ENCODE measurements around the gene SGMS1. TPM values are rescaled to one million over a fixed set of nuclear protein-coding genes. Genes with fewer than 3 reads are reported as not detected.

SGMS1 gene
- total and polyA plus RNA-seq, 11 donors = 6.9 to 40.6 (median 19.6) TPM

GRCh38 chr10:50470345-50470744 is 153.4 kb downstream of the SGMS1 start:
- intact Hi-C loops (cut with DNase I) = loop anchor here in 1 of 10 donors (2.0 kb wide), 1 partner anchor 154 kb away; no protein-coding TSS in a partner anchor
- H3K36me3 ChIP-seq = no peaks in the 10 kb centered on the region
- H3K4me3 ChIP-seq = no peak overlapping the region
- peaks cover 0 to 59% (median 29%) of the 10 kb centered on the region in 12 donors for H3K4me1 ChIP-seq
- ATAC-seq (peak in 1 of 4 donors; percentile 50), DNase-seq (no peak)
- H3K9me3 ChIP-seq = no peaks in the 10 kb centered on the region
- TF ChIP-seq, protein P1, sequence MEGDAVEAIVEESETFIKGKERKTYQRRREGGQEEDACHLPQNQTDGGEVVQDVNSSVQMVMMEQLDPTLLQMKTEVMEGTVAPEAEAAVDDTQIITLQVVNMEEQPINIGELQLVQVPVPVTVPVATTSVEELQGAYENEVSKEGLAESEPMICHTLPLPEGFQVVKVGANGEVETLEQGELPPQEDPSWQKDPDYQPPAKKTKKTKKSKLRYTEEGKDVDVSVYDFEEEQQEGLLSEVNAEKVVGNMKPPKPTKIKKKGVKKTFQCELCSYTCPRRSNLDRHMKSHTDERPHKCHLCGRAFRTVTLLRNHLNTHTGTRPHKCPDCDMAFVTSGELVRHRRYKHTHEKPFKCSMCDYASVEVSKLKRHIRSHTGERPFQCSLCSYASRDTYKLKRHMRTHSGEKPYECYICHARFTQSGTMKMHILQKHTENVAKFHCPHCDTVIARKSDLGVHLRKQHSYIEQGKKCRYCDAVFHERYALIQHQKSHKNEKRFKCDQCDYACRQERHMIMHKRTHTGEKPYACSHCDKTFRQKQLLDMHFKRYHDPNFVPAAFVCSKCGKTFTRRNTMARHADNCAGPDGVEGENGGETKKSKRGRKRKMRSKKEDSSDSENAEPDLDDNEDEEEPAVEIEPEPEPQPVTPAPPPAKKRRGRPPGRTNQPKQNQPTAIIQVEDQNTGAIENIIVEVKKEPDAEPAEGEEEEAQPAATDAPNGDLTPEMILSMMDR (IDR thresholded peaks at IDR 0.05) = no peak
- TF ChIP-seq POLR2A (IDR thresholded peaks at IDR 0.05) = no peak
- H3K27me3 ChIP-seq = no peaks in the 10 kb centered on the region
- peak overlapping the region in 3 of 12 donors; percentile 18 to 39 (median 30) for H3K27ac ChIP-seq

DNA sequence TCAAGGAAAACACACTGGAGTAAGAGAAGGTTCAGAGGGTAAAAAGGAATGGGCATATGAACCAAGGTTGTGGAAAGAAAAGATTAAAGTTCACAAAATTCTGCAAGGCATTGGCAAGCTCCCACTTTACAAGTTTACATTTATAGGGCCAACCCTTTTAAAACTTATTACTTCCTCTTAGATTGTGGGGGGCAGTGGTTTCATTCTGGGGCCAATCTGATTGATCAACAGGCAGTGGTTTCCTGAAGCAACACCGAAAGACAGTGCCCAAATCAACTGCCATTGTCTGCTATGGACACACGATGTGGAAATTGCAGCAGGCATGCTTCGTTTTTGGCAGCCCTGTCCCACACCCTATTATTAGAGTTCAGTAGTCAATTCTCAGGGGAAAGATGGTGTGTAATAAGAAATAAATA is 154.0 kb downstream of the SGMS1 start:
- intact Hi-C loops (cut with DNase I) = loop anchor here in 1 of 10 donors (2.0 kb wide), 1 partner anchor 155 kb away; no protein-coding TSS in a partner anchor
- peak in 3 of 4 donors; percentile 57 to 78 (median 70) for ATAC-seq
- Histone ChIP-seq H3K27ac (peak overlapping the region in 1 of 12 donors; percentile 39), H3K27me3 (no peaks in the 10 kb centered on the region), H3K36me3 (no peaks in the 10 kb centered on the region), H3K9me3 (no peaks in the 10 kb centered on the region), H3K4me1 (peaks cover 0 to 59% (median 29%) of the 10 kb centered on the region in 12 donors), H3K4me3 (no peak overlapping the region)
- TF ChIP-seq POLR2A (IDR thresholded peaks at IDR 0.05) = no peak
- TF ChIP-seq, protein P1 (IDR thresholded peaks at IDR 0.05) = no peak
- WGBS, 4 donors = 4 to 13% (median 6%) methylated on average over 3 of the region's 3 CpGs
- DNase-seq = no peak

- WGBS, 4 donors = 89 to 96% (median 93%) methylated on average over 1 of the region's 1 CpG
- no peak for TF ChIP-seq POLR2A (IDR thresholded peaks at IDR 0.05)
- TF ChIP-seq, protein P1 (IDR thresholded peaks at IDR 0.05) = no peak
- no peak for DNase-seq
- Histone ChIP-seq H3K4me3 (no peak overlapping the region), H3K27ac (no peak overlapping the region), H3K4me1 (peaks cover 0 to 55% (median 29%) of the 10 kb centered on the region in 12 donors), H3K36me3 (no peaks in the 10 kb centered on the region), H3K9me3 (no peaks in the 10 kb centered on the region), H3K27me3 (no peaks in the 10 kb centered on the region)
- ATAC-seq = peak in 1 of 4 donors; percentile 11
- intact Hi-C loops (cut with DNase I) = no loop called here
Measured at GRCh38 chr10:50469288-50469687, 154.5 kb downstream of the SGMS1 start.

GRCh38 chr10:50467209-50467608 is 156.5 kb downstream of the SGMS1 start:
- Histone ChIP-seq H3K27ac (no peak overlapping the region), H3K4me3 (no peak overlapping the region), H3K4me1 (peaks cover 0 to 65% (median 31%) of the 10 kb centered on the region in 12 donors), H3K9me3 (no peaks in the 10 kb centered on the region), H3K36me3 (no peaks in the 10 kb centered on the region), H3K27me3 (no peaks in the 10 kb centered on the region)
- ATAC-seq (no peak), DNase-seq (no peak)
- WGBS, 4 donors = 98 to 100% (median 99%) methylated on average over 1 of the region's 1 CpG
- intact Hi-C loops (cut with DNase I) = no loop called here
- TF ChIP-seq POLR2A (IDR thresholded peaks at IDR 0.05) = no peak
- TF ChIP-seq, protein P1 (IDR thresholded peaks at IDR 0.05) = no peak

All from heart left ventricle (tissue), 16 donors.